SHP77 treated with DMSO at 0.1 percent for 48 hours (cell line): ENCODE results near the gene INHBE.
"Not testable (repeated sequence)": the region's sequence is repeated elsewhere in the genome, so short reads cannot be mapped to it uniquely, and the experiment has no call there.

Experiments
- DNase-seq: peaks from one replicate; lab custom pipeline; 2025; lab: John Stamatoyannopoulos, UW

The INHBE gene

GRCh38 chr12:57476162-57476992 lies 21.3 kb downstream of the INHBE start:
- no peak for DNase-seq

DNA sequence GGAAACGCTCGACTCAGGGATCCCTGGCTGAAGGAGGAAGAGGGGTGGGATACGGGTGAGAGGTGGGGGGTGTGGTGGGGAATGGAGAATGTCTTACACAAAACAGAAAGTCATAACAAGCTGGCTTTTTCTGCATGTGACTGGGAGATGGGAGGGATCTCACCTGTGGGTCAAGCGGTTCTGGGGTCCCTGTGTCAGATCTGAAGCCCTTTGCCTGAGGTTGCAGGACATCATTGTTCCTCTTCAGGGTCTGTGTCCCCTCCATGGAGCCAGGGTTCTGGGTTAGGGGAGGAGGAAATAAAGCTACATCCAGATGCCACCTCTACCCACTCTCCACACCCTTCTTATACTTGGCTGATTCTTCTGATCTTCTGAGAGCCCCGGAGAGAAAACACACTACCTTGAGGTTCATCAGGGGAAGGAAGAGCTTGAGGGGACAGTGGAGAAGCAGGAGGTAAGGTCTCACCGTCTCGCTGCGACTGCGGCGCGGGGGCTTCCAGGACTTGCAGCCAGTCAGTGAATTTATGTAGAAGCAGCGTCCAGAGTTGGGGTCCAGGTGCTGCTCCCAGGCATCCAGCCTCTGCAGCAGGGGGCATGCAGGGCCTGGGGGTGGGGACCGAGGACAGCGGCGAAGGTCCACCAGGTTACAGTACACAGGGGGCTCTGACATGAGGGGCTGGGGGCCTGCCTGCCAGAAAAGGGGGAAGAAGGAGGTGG lies 22.0 kb downstream of the INHBE start:
- DNase-seq, result no peak

DNA sequence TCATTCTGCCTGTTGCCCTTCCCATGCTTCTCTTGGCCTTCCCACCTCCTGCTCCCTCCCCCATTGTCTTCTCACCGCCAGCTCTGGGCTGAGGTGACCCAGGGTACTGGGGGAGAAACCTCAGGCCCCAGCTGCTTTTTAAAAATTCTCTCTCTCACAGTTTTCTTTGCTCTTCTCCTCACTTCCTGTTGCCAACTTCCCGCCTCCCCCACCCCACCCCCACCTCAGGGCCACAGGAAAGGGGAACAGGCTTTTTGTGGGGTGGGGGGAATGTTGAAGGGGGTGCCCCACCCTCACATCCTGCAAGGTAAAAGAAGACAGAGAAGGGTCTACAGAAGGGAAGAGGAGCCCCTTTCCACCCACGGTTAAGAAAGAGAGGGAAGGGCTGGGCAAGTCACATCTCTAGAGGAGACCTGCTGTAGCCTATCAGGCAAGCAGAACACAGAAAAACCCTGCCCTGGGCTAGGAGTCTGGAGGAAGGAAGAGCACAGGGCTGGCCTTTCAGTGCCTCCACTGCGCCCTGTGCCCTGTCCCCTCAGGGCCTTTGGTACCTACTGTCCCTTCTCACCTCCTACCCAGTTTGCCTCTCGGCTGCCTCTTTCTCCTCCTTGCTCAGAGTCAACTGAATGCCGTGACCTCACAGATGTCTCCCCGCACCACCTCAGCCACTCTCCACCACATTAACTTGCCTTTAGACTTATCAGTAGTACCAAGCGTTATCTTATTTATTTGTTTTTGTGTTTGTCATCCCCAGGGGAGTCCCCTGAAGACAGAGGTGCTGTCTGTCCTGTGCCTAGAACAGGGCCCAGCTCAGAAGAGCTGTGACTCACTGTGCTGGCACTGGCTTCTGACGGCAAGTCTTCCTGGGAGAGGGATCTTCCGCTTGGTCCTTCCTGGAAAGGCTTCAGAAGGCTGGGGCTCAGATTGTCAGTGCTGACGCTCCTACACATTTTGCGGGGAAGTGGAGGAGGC lies 22.9 kb downstream of the INHBE start:
- DNase-seq, result no peak

DNA sequence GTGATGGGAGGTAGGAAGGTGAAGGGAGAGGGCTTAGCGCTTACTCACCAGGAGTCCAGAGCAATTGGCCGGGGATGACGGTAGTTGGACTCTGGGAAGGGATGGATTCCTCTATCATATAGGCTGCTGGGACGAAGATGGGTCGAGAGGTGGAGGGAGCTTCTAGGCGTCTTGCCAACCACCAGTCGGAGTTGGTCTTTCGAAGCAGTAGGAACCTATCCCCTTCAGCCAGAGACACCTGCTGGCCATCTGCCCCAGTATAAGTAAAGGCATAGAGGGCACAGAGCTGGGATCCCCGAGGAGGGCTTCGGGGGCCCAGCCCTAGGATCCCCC lies 23.9 kb downstream of the INHBE start:
- DNase-seq, result no peak

DNA sequence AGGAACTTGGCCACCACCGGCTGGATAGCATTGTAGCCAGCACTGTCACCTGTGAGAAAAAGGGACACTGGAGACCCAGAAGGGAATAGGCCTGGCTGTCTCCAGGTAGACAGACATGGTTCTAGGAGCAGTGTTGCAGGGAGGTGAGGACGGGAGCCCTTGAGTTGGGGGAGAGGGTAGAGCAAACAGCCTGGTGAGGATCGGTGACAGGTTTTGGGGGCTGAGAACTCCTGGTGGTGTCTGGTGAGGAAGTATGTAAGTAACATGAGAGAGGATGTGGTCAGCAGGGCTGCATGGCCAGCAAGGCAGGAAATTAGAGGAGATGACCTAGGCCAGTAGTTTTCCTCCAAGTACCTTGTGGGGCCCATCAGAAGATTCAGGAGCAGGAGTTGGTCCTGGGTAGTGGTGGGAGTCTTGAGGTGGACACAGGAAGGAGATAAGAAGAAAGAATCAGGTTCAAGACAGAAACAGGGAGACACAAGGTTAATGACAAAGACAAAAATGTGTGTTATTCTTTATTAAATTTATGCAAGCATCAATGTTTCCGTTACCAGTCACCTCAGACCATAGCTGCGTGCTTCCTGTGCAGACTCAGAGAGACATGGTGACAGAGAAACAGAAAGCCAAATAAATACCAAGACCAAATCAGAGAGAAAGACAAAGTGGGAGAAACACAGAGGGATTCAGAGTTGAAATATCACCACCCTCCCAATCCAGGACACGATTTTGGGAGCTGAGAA lies 24.4 kb downstream of the INHBE start, which contains the start of gene ARHGAP9:
Gene ARHGAP9, minus strand, starts transcription at position 491 of the 740 bp plus-strand sequence. Its CDS starts 460 bp downstream, at position 31.
- no peak for DNase-seq

DNA sequence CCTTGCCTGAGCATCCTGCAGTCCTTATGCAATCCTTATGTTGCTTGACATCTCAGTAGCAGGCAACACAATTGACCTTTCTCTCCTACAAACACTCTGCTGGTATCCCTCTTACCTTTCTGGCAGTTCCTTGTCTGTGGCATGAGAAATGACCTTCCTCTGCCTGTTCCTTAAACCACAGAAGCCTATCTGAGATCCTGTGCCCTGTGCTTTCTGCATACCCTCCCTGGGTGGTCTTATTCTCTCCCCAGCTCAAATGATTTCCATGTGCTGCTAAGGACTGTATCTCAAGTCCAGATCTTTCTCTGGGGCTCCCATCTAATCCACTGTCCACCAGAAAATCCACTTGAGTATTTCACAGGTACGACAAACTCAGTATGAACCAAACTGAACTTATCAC lies 26.6 kb downstream of the INHBE start:
- no peak for DNase-seq

DNA sequence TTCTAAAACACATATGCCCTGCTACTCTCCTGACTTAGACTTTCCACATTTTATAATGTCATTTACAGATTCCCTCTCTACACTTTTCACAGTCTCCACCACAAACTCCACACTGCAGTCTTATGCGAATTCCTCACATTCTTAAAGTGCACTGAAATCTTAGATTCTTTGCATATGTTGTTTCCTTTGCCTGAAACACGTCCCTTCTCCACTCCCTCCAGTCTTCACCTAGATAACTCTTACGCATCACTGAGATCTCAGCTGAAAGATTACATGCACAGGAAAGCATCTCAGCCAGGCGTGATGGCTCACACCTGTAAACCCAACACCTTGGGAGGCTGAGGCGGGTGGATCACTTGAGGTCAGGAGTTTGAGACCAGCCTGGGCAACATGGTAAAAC lies 28.4 kb downstream of the INHBE start:
- DNase-seq, result no peak

DNA sequence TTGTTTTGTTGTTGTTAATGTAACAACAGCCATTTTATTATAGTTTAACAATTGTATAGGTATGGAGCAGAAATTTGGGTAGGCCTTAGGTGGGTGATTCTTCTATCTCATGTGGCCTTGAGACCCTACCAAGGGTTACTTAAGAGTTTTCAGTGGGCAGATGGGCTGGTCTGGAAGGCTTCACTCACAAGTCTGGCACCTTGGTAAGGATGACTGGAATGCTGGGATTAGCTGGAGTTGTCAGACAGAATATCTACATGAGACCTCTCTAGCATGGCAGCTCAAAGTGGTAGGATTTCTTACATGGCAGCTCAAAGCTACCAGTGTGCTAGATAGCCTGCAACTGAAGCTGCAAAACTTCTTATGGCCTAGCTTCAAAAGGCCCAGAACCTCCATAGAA lies 30.6 kb downstream of the INHBE start:
- no peak for DNase-seq

DNA sequence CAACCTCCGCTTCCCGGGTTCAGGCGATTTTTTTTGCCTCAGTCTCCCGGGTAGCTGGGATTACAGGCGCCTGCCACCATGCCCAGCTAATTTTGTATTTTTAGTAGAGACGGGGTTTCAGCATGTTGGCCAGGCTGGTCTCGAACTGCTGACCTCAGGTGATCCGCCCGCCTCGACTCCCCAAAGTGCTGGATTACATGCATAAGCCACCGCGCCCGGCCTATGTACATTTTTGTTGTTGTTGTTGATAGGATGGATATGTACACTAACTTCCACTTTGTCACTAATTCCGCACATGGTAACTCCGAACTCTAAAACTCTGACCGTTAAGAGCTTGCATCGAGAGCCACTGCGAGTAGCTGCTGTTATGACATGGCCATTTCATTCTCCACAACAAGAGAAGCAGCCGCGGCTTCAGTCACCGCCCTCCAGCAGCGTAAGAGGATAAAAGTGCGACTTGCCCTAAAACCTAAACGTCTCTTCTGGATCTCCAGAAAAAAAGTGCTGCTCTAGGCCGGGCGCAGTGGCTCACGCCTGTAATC lies 32.0 kb downstream of the INHBE start:
- no peak for DNase-seq

DNA sequence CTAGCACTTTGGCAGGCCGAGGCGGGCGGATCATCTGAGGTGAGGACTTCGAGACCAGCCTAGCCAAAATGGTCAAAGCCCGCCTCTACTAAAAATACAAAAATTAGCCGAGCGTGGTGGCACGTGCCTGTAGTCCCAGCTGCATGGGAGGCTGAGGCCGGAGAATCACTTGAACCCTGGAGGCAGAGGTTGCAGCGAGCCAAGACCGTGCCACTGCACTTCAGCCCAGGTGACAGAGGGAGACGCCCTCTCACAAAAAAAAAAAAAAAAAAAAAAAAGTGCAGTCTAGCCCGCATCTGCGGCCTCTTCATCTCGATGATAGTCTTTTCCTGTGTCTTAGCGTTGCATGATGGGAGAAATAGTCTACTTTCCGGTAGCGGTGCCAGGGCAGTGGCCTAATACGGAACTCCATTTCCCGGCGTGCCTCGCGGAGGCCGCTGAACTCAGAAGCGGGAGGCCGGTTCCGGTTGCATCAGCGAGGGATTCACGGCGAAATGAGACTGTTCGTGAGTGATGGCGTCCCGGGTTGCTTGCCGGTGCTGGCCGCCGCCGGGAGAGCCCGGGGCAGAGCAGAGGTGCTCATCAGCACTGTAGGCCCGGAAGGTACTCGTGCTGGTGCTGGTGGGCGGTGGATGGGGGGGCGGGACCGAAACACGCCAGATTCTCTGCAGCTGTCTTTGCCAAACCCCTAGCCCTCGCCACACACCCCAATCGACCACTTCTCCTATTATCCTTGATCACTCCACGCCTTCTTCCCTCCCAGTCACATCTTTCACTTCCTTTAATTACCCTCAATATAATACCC lies 32.7 kb downstream of the INHBE start, which contains the start of gene MARS1:
Gene MARS1, plus strand, starts transcription at position 472 of the 805 bp plus-strand sequence. Its CDS starts 23 bp downstream, at position 495.
- peak; percentile 97 for DNase-seq

DNA sequence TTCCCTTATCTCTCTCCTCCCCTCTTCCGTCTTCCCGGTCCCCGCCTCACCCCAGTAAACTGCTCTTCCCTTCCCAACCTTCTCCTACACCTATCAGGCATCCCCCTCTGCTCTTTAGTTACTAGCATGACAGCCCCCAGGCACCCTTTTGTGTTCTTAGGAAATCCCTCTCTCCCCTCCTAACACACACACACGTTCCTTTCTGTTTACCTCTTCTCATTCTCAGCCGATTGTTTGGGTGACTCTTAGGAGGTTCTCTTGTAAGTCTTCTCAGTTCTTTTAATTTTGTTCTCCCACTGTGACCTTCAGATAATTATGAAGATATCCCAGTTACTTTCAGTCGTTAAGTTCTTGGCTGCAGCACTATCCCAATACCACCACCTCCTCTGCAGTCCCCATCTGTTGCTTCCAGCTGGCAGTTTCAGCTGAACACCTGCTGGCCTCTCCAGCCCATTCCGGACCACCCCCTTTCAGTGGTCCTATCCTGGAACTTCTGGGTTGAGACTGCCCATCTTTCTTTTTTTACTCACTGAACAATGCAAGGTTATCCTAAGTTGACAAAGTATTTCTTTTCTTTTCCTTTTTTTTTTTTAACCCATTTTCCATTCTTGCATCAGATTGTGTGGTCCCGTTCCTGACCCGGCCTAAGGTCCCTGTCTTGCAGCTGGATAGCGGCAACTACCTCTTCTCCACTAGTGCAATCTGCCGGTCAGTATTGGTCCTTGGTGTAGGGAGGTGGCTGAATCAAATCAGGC lies 33.5 kb downstream of the INHBE start:
- DNase-seq, result no peak

GRCh38 chr12:57489157-57489641 lies 34.1 kb downstream of the INHBE start:
- DNase-seq, result no peak

GRCh38 chr12:57490126-57490525 lies 35.0 kb downstream of the INHBE start:
- no peak for DNase-seq

GRCh38 chr12:57491393-57492280 lies 36.5 kb downstream of the INHBE start:
- no peak for DNase-seq

DNA sequence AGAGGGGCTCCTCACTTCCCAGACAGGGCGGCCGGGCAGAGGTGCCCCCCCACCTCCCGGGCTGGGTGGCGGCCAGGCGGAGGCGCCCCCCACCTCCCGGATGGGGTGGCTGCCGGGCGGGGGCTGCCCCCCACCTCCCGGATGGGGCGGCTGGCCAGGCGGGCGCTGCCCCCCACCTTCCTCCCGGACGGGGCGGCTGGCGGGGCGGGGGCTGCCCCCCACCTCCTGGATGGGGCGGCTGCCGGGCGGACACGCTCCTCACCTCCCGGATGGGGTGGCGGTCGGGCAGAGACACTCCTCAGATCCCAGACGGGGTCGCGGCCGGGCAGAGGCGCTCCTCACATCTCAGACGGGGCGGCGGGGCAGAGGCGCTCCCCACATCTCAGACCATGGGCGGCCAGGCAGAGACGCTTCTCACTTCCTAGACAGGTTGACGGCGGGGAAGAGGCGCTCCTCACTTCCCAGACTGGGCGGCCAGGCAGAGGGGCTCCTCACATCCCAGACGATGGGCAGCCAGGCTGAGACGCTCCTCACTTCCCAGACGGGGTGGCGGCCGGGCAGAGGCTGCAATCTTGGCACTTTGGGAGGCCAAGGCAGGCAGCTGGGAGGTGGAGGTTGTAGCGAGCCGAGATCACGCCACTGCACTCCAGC lies 40.1 kb downstream of the INHBE start:
- DNase-seq, result not testable (repeated sequence)

DNA sequence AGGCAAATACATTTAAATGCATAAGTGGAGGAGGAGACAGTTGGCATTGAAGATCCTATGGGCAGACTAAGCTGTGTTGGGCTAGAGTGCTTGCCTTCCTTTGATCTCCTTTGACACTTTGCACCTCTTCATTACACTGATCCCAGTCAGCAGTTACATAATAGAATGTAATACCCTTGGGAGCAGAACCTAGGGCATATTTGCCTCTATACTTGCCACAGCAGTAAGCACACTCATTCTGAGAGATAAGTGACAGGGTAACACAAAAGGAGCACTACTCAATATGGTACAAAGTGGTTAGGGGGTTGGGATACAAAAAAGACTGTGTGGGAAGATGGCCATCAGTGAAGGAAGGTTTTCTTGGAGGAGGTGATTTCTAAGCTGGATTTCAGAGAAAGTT lies 41.7 kb downstream of the INHBE start:
- no peak for DNase-seq

GRCh38 chr12:57497223-57498131 lies 42.4 kb downstream of the INHBE start:
- no peak for DNase-seq
